CD8-positive, alpha-beta memory T cell (primary cell): ENCODE data around the gene CCNI2. TPM values are rescaled to one million over a fixed set of nuclear protein-coding genes. Genes with fewer than 3 reads are reported as not detected.
A peak's percentile ranks its signal among the peaks of the same experiment; 100 is the strongest.

ENCODE experiments used
- CTCF ChIA-PET: fragments of 350-600 bp; sonication (Branson Sonifier 250); formaldehyde crosslinking; loops from one replicate; lab custom pipeline; 2021; ENCODE audit warnings: antibody characterized with exemption; lab: Charles Lee
- POLR2A ChIA-PET: fragments of 350-600 bp; sonication (Branson Sonifier 250); formaldehyde crosslinking; loops from one replicate; lab custom pipeline; 2021; ENCODE audit warnings: antibody characterized with exemption; lab: Charles Lee
- DNase-seq, 5 donors: peaks; one replicate each; pipeline versions ENCODE4 v3.0.0 to v3.0.0-alpha.2; 2020 to 2022; ENCODE audit warnings: mixed read lengths in 1 of 5
- H3K27ac ChIP-seq: one replicate; pipeline ENCODE4 v1.7.0; 2013; ENCODE audit warnings: low read depth, mild to moderate bottlenecking, low read length, moderate library complexity
- H3K27me3 ChIP-seq: 2 replicates; pipeline ENCODE4 v1.7.0; 2013; ENCODE audit warnings: low read length, mild to moderate bottlenecking; ENCODE audit not compliant: insufficient read depth, poor library complexity, severe bottlenecking
- H3K36me3 ChIP-seq: 2 replicates; pipeline ENCODE4 v1.7.0; 2013; ENCODE audit warnings: mild to moderate bottlenecking, low read length, moderate library complexity; ENCODE audit not compliant: insufficient read depth
- H3K4me1 ChIP-seq: 2 replicates; pipeline ENCODE4 v1.7.0; 2013; ENCODE audit warnings: mild to moderate bottlenecking, low read length, moderate library complexity; ENCODE audit not compliant: insufficient read depth
- H3K4me3 ChIP-seq: 2 replicates; pipeline ENCODE4 v1.7.0; 2013; ENCODE audit warnings: mild to moderate bottlenecking, low read length
- H3K9me3 ChIP-seq: 2 replicates; pipeline ENCODE4 v1.7.0; 2013; ENCODE audit warnings: mild to moderate bottlenecking, low read length
- H3K27ac Mint-ChIP-seq, 8 donors: one replicate each; pipeline ENCODE4 v1.8.0; 2020 to 2021; ENCODE audit warnings: mixed read lengths in 8 of 8, mild to moderate bottlenecking in 6 of 8, inconsistent platforms in 3 of 8, moderate library complexity in 3 of 8
- H3K27me3 Mint-ChIP-seq, 2 donors: one replicate each; pipeline ENCODE4 v1.8.0; 2020 to 2021; ENCODE audit warnings: mixed read lengths in 2 of 2, mild to moderate bottlenecking in 1 of 2, moderate library complexity in 1 of 2
- H3K36me3 Mint-ChIP-seq, 3 donors: one replicate each; pipeline ENCODE4 v1.8.0; 2020 to 2021; ENCODE audit warnings: mixed read lengths in 3 of 3, inconsistent platforms in 1 of 3, mild to moderate bottlenecking in 1 of 3
- H3K4me1 Mint-ChIP-seq, 3 donors: one replicate each; pipeline ENCODE4 v1.8.0; 2020 to 2021; ENCODE audit warnings: mixed read lengths in 3 of 3, inconsistent platforms in 1 of 3, mild to moderate bottlenecking in 1 of 3
- H3K4me3 Mint-ChIP-seq, 7 donors: one replicate each; pipeline ENCODE4 v1.8.0; 2020 to 2021; ENCODE audit warnings: mixed read lengths in 7 of 7, mild to moderate bottlenecking in 6 of 7, moderate library complexity in 4 of 7, inconsistent platforms in 2 of 7
- H3K9me3 Mint-ChIP-seq, 5 donors: one replicate each; pipeline ENCODE4 v1.8.0; 2020 to 2022; ENCODE audit warnings: mixed read lengths in 5 of 5, mild to moderate bottlenecking in 3 of 5, moderate library complexity in 2 of 5, inconsistent platforms in 1 of 5
- polyA plus RNA-seq: library from polyadenylated mRNA; unstranded; fragments of 300-500 nt; fragmentation: Illumina TruSeq; gene quantifications from one replicate; pipeline ENCODE4 v1.2.3, GENCODE V29; 2021
- total RNA-seq, 2 experiments: library from RNA; stranded (reverse); gene quantifications; one replicate each; pipeline ENCODE4 v1.2.3, GENCODE V29; 2021

CCNI2 gene
- total and polyA plus RNA-seq, 3 experiments from 2014 or later, result 3.4 to 9.1 (median 8.8) TPM

DNA sequence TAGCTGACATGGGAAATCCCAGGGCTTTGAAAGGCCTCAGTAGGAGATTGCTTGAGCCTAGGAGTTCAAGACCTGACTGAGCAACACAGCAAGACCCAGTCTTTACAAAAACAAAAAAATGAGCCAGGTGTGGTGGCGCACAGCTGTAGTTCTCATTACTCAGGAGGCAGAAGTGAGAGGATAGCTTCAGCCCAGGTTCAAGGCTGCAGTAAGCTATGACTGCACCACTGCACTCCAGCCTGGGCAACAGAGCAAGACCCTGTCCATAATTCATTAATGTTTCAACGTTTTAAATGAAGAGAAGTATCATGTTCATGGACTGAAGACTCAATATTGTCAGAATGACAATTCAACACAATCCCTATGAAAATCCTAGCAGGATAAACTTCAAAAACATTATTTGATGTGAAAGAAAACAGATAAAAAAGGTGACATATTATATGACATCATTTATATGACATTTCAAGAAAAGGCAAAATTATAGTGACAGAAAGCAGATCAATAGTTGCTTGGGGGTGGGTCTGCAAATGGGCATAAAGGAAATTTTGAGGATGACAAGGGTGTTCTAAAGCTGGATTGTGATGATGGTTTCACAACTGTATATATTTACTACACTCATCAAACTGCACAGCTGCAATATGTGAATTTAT, 13.6 kb upstream of the CCNI2 start:
- Histone ChIP-seq H3K4me1 (peaks cover 21% of the 10 kb centered on the region), H3K27ac (no peak overlapping the region), H3K9me3 (no peaks in the 10 kb centered on the region), H3K36me3 (no peaks in the 10 kb centered on the region), H3K4me3 (no peak overlapping the region), H3K27me3 (no peaks in the 10 kb centered on the region)
- ChIA-PET POLR2A (no interaction called here), CTCF (interaction anchor here (1.5 to 3.0 kb wide), 2 partner anchors 13 to 15 kb away, joined by 5 to 8 read pairs; partner anchors contain the start of gene CCNI2)
- Mint-ChIP-seq H3K27me3 (no peaks in the 10 kb centered on the region), H3K9me3 (no peaks in the 10 kb centered on the region), H3K27ac (no peak overlapping the region), H3K4me3 (peak overlapping the region in 1 of 7 donors; percentile 38), H3K36me3 (peaks cover 0 to 39% (median 9%) of the 10 kb centered on the region in 3 donors), H3K4me1 (peaks cover 40 to 54% (median 50%) of the 10 kb centered on the region in 3 donors)
- no peak for DNase-seq

DNA sequence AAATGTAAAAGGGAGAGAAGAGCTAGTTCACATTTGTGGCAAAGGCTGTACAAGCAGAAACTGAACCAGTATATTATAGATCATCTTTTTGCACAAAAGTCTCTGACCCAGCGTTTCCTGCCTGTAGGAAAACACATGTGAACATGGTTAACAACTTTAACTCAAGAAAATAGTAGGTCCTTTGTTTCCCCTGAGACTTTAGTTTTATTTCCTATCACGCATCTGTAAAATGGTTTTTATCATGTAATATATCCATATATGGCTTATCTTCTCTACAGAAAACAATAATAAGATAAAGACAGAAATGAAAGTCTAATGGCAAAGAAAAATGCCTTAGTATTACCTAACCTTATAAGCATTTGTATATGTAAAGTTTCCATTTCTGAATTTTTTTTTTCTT, 12.5 kb upstream of the CCNI2 start:
- POLR2A ChIA-PET, result no interaction called here
- Histone ChIP-seq H3K36me3 (no peaks in the 10 kb centered on the region), H3K27me3 (no peaks in the 10 kb centered on the region), H3K27ac (no peak overlapping the region), H3K4me1 (peaks cover 21% of the 10 kb centered on the region), H3K9me3 (no peaks in the 10 kb centered on the region), H3K4me3 (no peak overlapping the region)
- Mint-ChIP-seq H3K4me1 (peaks cover 40 to 48% (median 48%) of the 10 kb centered on the region in 3 donors), H3K36me3 (peaks cover 0 to 32% (median 6%) of the 10 kb centered on the region in 3 donors), H3K27ac (no peak overlapping the region), H3K4me3 (peak overlapping the region in 1 of 7 donors; percentile 35), H3K9me3 (no peaks in the 10 kb centered on the region), H3K27me3 (no peaks in the 10 kb centered on the region)
- DNase-seq, result no peak
- CTCF ChIA-PET, result interaction anchor here (0.6 kb wide), 1 partner anchor 105 kb away, joined by 3 read pairs; no protein-coding TSS in a partner anchor

DNA sequence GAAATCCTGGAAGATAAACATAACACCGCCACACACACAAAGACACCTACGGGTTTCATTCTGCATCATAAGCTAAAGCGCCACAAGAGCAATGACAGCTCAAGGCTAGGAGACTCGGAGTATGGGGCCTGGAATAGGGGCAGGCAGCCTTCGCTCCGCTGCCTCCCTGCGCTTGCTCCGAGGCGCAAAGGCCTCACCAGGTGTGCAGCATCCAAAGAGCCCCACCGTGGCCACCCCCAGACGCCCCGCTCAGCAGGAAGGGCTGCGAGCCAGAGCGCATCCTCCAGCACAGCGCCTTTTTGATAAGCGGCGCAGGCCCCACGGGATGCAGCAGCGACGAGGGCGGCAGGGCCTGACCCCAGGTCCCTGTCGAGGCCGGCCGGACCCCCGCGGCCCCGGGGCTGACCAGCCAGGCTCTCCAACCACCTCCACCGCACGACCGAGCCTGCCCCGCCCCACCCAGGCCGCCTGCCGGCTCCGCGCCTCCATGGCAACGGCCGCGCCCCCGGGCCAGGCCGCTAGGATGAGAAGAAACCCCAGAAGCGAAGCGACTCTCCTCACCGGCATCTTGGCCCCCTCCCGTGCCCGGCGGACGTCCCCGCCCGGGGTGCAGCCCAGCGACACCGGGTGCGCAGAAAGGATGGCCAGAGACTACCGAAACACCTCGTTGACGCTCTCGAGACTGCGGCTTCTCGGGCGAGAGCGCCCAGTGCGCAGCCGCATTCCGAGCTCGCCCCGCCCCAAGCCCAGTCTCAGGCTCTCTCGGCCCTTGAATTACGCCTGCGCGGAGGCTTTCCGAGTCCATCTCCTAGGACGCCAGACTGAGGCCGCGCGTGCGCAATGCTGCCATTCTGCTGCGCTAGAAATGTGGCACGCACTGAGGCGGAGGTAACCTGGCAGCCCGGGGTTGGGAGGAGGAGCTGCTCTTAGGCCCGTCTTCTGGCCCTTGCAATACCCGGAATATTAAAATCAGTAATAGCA, 10.1 kb upstream of the CCNI2 start, which contains the start of gene KIF3A:
KIF3A (minus strand) TSS at position 694 of the 981 bp plus-strand sequence; CDS start at position 567, 127 bp downstream.
- POLR2A ChIA-PET, result interaction anchor here (0.6 to 3.1 kb wide), 5 partner anchors 10 to 940 kb away, joined by 3 to 29 read pairs (median 3); partner anchors contain the start of genes CCNI2, FNIP1, GDF9 and UQCRQ

DNA sequence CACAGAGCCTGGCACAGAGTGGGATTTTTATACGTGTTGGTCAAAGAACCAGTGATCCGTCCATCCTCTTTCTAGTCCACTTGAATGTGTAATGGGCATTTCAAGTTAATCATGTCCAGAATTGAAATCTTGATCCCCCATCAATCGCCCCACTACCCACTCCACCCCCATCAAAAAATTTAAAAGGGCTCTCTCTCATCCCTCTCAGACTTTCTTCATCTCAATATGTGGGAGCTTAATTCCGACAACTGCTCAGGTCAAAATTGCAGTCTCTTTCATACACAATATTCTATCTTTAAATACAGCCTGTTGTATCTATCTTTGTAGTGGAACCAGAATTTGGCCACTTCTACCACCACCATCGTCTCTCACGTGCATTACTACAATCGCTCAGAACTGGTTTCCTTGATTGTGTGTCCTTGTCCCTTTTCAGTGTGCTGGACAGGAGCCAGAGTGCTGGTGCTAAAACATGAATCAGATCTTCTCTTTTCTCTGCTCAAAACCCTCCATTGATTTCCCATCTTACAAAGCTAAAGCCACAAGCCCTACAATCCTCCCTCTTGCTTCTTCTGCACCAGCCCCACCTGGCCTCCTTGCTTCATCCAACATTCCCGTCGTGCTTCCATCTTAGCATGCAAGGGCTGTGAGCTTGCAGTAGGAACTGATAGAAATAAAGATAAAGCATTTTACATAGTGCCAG, 9.1 kb upstream of the CCNI2 start:
- no peaks in the 10 kb centered on the region for H3K9me3 Mint-ChIP-seq
- H3K27ac Mint-ChIP-seq, result peak overlapping the region; percentile 84 to 97 (median 93)
- CTCF ChIA-PET, result interaction anchor here (0.8 to 3.1 kb wide), 7 partner anchors 9 to 237 kb away, joined by 3 to 25 read pairs (median 4); partner anchors contain the start of gene CCNI2
- H3K27ac ChIP-seq, result no peak overlapping the region
- peaks cover 0 to 4% of the 10 kb centered on the region in 2 donors for H3K27me3 Mint-ChIP-seq
- peaks cover 37 to 42% (median 41%) of the 10 kb centered on the region in 3 donors for H3K4me1 Mint-ChIP-seq
- peaks cover 0 to 15% (median 1%) of the 10 kb centered on the region in 3 donors for H3K36me3 Mint-ChIP-seq
- H3K9me3 ChIP-seq, result no peaks in the 10 kb centered on the region
- peak overlapping the region; percentile 81 for H3K4me3 ChIP-seq
- H3K36me3 ChIP-seq, result no peaks in the 10 kb centered on the region
- POLR2A ChIA-PET, result interaction anchor here (1.0 to 3.1 kb wide), 4 partner anchors 9 to 242 kb away, joined by 3 to 29 read pairs (median 3); partner anchors contain the start of genes CCNI2, GDF9 and UQCRQ
- H3K27me3 ChIP-seq, result no peaks in the 10 kb centered on the region
- peaks cover 21% of the 10 kb centered on the region for H3K4me1 ChIP-seq
- peak overlapping the region; percentile 87 to 97 (median 93) for H3K4me3 Mint-ChIP-seq
- DNase-seq, result no peak

More for the DNA sequence above, 10.1 kb upstream of the CCNI2 start, which contains the start of gene KIF3A:
- H3K4me3 Mint-ChIP-seq, result peak within 1 kb of the TSS; percentile 87 to 97 (median 93)
- peak within 1 kb of the TSS; percentile 77 for H3K27ac ChIP-seq
- peak within 1 kb of the TSS; percentile 84 to 97 (median 93) for H3K27ac Mint-ChIP-seq
- H3K36me3 Mint-ChIP-seq, result peaks cover 0 to 19% (median 1%) of the 10 kb centered on the region in 3 donors
- CTCF ChIA-PET, result interaction anchor here (0.8 to 3.1 kb wide), 6 partner anchors 10 to 236 kb away, joined by 3 to 25 read pairs (median 4); partner anchors contain the start of gene CCNI2
- peaks cover 37 to 42% (median 41%) of the 10 kb centered on the region in 3 donors for H3K4me1 Mint-ChIP-seq
- H3K27me3 Mint-ChIP-seq, result peaks cover 0 to 1% of the 10 kb centered on the region in 2 donors
- H3K27me3 ChIP-seq, result no peaks in the 10 kb centered on the region
- peak; percentile 96 to 99 (median 98) for DNase-seq
- H3K9me3 ChIP-seq, result no peaks in the 10 kb centered on the region
- H3K4me1 ChIP-seq, result peaks cover 21% of the 10 kb centered on the region
- H3K36me3 ChIP-seq, result no peaks in the 10 kb centered on the region
- H3K4me3 ChIP-seq, result peak within 1 kb of the TSS; percentile 81
- no peaks in the 10 kb centered on the region for H3K9me3 Mint-ChIP-seq

DNA sequence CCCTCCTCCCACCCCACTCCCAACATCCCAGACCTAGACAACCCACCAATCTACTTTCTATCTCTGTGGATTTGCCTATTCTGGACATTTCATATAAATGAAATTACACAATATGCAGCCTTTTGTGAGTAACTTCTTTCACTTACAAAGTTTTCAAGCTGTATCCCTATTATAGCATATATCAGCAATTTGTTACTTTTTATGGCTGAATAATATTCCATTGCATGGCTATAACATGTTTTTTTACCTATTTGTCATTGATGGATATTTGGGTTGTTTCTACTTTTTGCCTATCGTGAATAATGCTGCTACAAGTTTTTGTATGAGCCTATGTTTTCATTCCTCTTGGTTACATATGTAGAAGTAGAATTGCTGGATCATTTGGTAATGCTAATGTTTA, 8.0 kb upstream of the CCNI2 start:
- no peaks in the 10 kb centered on the region for H3K27me3 ChIP-seq
- Mint-ChIP-seq H3K9me3 (no peaks in the 10 kb centered on the region), H3K36me3 (peaks cover 0 to 4% (median 1%) of the 10 kb centered on the region in 3 donors), H3K27ac (peak overlapping the region in 2 of 8 donors; percentile 64 to 91), H3K4me1 (peaks cover 34 to 35% (median 34%) of the 10 kb centered on the region in 3 donors), H3K4me3 (peak overlapping the region in 1 of 7 donors; percentile 87), H3K27me3 (peaks cover 0 to 4% of the 10 kb centered on the region in 2 donors)
- peaks cover 21% of the 10 kb centered on the region for H3K4me1 ChIP-seq
- no peaks in the 10 kb centered on the region for H3K9me3 ChIP-seq
- no peak overlapping the region for H3K4me3 ChIP-seq
- H3K36me3 ChIP-seq, result no peaks in the 10 kb centered on the region
- POLR2A ChIA-PET, result interaction anchor here (3.1 kb wide), 1 partner anchor 8 kb away, joined by 29 read pairs; the partner anchor contains the start of gene CCNI2
- CTCF ChIA-PET, result interaction anchor here (3.1 kb wide), 1 partner anchor 7 kb away, joined by 25 read pairs; the partner anchor contains the start of gene CCNI2
- no peak overlapping the region for H3K27ac ChIP-seq
- DNase-seq, result no peak

DNA sequence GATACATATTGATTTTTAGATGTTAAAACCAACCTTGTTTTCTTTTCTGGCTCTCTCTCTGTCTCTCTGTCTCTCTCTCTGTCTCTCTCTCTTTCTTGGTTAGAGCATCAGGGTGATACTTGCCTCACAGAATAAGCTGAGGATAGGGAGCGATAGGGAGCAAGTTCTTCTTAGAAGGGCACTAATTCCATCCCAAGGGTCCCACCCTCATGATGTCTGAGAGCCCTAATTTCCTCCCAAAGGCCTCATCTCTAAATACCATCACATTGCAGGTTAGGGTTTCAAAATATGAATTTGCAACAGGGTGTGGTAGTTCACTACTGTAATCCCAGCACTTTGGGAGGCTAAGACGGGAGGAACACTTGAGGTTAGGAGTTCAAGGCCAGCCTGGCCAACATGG, 5.1 kb upstream of the CCNI2 start:
- Mint-ChIP-seq H3K27ac (no peak overlapping the region), H3K4me1 (peaks cover 13 to 16% (median 16%) of the 10 kb centered on the region in 3 donors), H3K36me3 (peaks cover 0 to 4% (median 0%) of the 10 kb centered on the region in 3 donors), H3K27me3 (peaks cover 0 to 4% of the 10 kb centered on the region in 2 donors), H3K9me3 (no peaks in the 10 kb centered on the region), H3K4me3 (no peak overlapping the region)
- no peak for DNase-seq
- H3K9me3 ChIP-seq, result no peaks in the 10 kb centered on the region
- CTCF ChIA-PET, result interaction anchor here (1.9 kb wide), 1 partner anchor 78 kb away, joined by 3 read pairs; no protein-coding TSS in a partner anchor
- no peak overlapping the region for H3K4me3 ChIP-seq
- POLR2A ChIA-PET, result no interaction called here
- H3K27ac ChIP-seq, result no peak overlapping the region
- H3K27me3 ChIP-seq, result no peaks in the 10 kb centered on the region
- H3K36me3 ChIP-seq, result no peaks in the 10 kb centered on the region
- peaks cover 7% of the 10 kb centered on the region for H3K4me1 ChIP-seq

DNA sequence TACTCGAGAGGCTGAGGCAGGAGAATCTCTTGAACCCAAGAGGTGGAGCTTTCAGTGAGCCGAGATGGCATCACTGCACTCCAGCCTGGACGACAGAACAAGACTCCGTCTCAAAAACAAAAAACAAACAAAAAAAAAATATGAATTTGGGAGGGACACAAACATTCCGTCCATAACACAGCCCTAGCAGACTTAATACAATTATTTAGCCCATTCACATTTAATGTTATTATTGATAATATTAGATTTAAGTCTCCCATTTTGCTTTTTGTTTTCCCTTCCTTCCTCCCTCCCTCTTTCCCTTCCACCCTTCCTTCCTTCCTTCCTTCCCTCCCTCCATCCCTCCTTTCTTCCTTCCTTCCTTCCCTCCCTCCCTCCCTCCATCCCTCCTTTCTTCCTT, 4.6 kb upstream of the CCNI2 start:
- Mint-ChIP-seq H3K27ac (peak overlapping the region in 1 of 8 donors; percentile 58), H3K4me3 (no peak overlapping the region), H3K9me3 (no peaks in the 10 kb centered on the region), H3K4me1 (peaks cover 9 to 13% (median 12%) of the 10 kb centered on the region in 3 donors), H3K27me3 (peaks cover 0 to 4% of the 10 kb centered on the region in 2 donors), H3K36me3 (no peaks in the 10 kb centered on the region)
- CTCF ChIA-PET, result interaction anchor here (1.9 kb wide), 1 partner anchor 78 kb away, joined by 3 read pairs; no protein-coding TSS in a partner anchor
- DNase-seq, result no peak
- POLR2A ChIA-PET, result no interaction called here
- Histone ChIP-seq H3K4me1 (peaks cover 6% of the 10 kb centered on the region), H3K4me3 (no peak overlapping the region), H3K9me3 (no peaks in the 10 kb centered on the region), H3K27me3 (no peaks in the 10 kb centered on the region), H3K27ac (no peak overlapping the region), H3K36me3 (no peaks in the 10 kb centered on the region)
